Non-pigmented ciliary epithelial cell (primary cell): ENCODE results near the gene EXOC3.

Experiments used
- DNase-seq: peaks from one replicate; pipeline ENCODE4 v3.0.0-alpha.2; 2010; ENCODE audit warnings: low read depth

EXOC3 gene

DNA sequence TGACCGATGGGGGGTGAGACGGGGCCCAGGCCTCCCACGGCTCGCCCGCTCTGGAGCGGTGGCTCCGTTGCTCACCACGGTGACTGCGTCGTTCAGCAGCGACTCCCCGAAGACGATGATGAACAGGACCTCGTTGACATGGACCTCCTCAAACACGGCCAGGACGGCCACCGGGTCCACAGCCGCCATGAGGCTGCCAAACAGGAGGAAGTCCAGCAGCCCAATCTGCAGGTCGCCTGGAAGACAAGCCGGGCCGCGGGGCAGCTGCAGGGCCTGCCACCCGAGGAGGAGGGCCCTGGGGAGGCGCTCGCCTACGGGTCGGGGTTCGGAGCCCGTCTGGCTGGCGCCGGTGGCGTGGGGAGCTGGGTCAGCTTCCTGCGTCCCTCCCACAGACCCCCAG lies 45.3 kb downstream of the EXOC3 start:
- DNase-seq = no peak

DNA sequence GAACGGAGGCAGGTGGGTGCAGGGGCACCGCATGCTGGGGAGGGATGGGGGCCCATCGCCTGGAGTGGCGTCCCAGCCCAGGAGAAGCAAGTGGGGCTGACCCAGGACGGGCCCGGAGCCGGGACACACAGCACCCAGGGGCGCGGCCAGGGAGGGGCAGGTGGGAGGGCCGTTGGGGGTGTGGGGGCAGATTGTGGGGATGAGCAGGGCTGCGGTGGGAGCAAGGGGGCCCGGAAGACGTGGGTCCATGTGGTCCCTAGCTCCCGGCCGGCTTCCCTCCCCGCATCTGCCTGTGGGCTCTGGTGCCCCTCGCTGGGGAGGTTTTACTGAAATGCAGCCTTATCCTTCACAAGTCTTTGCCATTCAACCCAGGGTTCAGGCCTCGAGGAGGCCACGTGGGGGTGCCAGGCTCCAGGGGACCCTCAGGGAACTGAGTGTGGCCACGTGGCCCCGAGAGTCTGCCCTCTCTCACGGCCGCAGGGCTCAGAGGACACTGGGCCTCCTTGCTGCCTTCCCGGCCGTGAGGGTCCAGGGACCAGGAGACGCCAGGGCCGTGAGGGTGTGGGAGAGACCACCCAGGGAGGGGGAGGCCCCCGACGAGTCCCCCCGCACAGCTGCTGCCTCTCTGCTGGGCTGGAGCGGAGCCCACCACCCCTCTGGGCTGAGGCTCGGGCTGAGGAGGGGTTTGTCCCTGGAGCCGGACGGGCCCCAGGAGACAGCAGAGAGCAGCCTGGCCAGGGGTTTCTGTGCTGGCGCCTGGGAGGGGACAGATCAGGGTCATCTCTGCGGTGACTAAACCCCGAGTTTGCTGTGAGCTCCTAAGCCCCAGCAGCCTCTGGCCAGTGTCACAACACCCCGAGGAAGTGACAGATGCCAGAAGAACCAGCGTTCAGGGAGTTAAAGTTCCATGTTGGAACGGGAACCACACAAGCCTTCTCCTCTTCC lies 46.0 kb downstream of the EXOC3 start:
- DNase-seq = no peak

DNA sequence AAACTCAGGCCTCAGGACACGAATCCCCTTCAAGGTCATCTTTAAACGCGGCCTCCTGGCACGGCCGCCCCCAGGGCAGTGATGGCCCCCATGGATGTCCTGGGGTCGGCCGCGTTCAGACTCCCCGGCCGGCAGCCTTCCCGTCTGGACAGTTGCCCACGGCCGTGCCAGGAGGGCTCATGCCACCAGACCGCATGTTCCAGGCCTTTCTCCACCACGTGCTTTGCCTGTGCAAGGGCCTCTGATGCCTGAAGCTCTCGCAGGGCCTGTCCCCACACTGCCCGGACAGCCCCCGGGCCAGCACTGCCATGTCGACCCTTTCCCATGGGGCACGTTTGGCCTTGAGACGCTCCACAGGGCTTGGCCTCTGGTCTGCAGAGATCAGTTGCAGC lies 46.7 kb downstream of the EXOC3 start:
- no peak for DNase-seq

DNA sequence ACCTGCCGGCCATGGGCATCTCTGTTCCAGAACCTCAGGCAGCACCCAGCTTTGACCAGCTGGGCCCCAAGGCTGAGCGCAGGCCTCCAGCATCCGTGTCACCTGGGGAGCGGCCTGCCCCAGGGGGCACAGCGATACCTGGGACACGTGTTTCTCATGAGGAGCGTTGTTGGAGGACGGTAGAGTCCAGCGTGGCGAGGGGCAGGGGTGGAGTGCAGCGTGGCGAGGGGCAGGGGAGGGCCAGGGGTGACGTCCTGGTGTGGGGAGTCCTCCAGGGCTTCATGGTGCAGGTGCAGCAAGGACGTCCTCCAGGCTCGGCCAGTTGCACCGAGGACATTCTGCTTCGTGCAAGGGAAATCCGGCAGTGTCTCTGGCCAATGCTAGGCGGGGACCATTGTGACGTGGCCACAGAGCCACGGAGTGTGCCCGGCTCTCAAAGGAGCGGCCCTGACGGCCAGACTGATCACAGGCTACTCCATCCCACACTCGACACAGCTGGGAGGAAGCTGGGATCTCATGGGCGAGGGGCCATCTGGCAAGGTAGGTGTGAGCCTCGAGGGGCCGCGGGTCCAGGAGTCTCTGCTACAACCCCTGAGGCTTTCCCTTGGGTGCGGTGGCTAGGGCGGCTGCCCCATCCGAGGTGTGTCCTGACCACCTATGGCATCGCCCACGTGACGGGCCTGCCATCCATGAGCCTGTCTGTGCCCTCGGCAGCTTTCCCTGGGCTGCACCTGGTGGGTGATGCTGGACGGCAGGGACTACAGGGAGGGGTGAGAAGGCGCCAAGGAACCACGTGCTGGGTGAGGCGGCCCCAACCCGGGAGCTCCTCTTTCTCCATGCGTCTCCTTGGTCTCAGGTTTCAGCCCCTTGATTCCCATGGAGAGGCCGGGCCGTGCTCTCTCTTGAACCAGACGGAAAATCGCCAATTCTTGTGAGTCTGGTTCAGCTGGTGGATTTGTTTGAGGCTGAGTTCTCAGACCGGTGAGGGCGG lies 47.4 kb downstream of the EXOC3 start:
- no peak for DNase-seq

DNA sequence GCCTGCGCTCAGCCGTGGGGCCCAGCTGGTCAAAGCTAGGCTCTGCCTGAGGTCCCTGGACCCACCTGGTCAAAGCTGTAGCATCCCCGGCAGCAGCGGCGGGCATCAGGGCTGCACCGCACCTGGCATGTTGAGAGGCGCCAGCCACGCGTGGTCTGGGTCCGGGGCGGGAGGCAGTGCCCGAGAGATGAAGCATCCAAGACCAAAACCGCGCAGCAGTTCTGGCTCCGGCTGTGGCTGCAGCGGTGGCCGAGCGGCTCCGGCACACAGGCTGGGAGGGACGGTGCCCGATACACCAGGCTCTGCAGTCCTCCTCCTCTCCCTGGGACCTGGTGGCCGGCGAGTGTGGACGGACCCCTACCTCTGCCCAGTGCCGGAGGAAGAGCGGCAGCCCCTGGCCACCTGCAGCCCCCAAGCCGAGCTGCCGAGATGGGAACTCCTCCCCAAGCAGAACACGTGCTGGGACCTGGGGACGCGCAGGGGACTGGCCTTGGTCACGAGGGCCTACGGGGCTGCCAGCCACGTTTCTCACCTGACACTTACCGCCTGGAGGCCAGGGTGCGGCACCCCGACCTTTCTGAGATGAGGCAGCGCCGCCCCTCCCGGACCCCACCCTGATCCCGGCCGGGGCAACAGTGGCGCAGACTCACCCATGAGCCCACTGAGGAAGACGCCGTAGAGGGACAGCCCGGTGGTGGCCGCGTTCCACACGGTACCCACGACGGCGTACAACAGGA lies 48.3 kb downstream of the EXOC3 start:
- no peak for DNase-seq

DNA sequence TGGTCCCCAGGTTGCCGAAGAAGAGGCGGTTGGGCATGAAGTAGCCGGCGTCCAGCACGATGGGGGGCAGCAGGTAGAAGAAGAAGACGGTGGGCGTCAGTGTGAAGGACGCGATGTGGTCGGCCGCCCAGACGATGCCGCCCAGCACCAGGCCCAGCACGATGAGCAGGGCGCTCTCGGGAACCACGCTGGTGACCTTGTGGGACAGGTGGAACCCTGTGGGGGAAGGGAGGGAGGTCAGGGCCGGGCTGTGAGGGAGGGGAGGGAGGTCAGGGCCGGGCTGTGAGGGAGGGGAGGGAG lies 48.8 kb downstream of the EXOC3 start:
- DNase-seq = no peak

DNA sequence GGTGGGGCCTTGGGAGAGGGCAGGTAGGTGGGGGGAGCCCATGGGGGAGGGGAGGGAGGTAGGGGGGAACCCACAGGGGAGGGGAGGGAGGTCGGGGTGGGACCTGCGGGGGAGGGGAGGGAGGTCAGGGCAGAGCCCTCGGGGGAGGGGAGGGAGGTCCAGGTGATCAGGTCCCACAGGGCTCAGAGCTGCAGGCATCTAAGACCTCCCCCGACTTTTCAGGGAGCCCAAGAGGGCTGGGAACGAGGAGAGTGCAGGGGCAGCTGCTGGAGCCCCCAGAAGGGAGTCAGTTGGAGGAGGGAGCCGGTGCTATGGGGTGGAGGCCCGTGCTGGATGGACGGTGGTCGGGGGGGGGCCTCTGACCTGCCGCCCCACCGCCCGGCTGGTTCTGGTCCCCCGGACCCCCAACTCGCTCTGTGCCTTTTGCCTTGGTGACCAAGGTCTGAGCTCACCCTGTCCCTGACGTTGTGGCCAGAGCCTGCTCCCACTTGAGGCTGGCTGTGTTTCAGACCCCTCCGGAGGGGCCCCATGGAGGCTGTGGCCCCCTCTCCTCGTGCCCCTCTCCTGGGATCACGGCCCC lies 49.4 kb downstream of the EXOC3 start:
- DNase-seq = no peak

DNA sequence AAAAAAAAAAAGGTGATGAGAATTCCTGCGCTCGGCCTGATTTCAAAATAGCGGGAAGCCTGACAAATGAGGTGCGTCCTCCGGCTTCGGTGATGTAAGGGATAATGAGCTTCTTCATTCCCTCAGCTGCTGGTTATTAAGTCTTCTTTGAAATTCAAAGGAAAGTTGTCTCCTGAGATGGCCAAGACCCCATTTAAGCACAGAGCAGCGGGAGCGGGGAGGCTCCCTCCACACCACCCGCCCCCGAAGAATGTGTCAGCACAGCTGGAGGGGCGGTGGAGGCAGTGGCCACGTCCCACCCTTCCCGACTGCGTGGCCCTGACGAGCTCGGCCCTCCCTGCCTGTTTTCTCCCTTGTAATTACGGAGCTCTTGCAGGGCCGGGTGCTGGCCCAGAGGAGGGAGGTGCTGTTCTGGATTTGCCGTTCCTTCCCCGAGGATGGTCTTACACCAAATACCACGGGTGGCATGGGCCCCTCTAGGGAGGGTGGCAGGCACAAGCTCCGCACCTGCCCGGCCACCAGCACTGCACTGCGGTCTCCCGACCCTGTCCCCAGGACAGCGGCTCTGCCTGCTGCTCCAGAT lies 50.2 kb downstream of the EXOC3 start:
- DNase-seq = no peak

DNA sequence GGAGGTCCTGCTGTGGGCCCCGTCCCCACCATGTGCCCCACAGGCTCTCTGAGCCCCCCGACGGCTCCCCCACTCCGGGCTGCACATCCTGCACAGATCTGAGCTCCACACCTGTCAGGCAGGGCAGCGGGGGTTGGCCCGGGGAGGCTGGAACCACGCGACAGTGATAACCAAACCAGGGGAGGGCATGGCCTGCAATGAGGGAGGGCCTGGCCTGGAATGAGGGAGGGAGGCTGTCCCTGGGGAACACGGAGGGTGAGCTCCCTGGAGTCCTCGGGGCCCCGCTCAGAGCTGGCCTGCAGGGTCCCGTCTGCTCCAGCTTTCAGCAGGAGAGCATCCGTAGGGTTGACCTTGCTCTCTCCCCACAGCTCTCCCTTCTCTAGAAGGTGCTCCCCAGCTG lies 50.8 kb downstream of the EXOC3 start:
- no peak for DNase-seq

DNA sequence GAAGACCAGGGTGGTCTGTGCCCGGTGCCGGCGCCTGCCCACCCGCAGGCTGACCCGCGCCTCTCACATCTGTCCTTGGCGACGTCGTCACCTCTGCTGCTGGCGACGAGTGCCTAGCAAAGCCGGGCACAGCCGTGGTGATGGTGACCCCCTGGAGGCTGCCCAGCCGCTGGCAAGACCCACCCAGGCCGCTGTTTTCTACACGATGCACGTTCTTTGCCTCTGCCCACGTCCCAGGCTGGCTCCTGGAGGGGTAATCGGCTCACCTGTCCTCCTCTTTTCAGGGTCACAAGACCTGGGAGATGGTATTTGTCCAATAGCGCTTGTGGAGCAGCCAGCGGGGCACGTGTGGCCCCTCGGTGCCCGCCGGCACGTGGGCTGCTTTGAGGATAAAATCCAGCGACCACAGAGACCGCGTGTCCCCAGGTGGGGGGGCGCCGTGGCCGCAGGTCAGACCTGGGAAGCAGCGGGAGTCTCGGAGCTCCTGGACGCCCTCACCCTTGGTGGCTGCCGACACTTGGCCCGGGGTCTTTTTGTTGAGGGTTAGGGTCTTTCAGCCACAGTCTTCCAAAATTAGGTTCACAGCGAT lies 51.8 kb downstream of the EXOC3 start:
- no peak for DNase-seq

DNA sequence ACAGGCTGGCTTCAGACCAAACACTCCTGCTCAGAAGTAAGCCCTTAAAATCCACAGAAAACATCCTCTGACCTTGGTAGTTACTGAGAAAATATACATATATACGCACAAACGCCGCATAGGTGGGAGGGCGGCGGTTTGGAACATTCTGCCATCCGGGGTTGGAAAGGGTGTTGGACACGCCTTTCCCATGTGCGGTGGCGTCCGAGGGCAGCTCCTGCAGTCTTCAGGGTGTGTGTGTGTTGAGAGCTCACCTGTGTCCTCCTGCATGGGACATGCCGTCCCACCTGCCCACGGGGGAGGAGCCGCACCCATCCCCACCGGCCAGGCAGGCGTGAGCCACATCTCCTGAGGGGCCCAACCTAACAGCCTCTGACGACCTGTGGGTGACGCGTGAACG lies 53.1 kb downstream of the EXOC3 start:
- DNase-seq = no peak

DNA sequence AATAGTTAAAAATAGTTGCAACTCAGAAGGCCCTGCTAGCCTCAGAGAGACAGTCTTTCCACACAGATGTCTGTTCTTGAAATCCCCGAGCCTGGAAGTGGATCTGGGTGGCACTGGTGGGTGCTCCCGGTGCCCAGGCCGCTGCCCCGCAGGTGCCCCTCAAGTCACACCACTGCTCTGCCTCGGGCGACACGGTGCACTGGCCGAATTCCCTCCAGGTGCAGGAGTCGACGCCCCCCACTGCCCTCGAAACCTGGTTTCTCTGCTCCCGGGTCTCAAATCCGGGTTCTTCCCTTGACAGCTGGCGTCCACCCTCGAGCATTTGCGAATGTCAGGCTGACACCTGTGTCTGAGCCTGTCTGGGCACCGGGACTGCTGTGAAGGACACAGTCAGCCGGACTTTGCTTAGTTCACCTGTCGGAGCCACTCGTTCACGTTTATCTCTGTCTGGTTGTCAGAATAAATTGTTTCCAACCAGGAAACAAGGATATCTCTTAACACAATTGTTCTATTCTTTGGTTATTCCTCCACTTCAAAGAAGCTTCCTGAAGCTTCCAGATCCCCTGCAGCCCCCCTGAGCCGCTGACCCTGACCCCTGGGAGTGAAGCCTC lies 54.2 kb downstream of the EXOC3 start:
- DNase-seq = no peak

DNA sequence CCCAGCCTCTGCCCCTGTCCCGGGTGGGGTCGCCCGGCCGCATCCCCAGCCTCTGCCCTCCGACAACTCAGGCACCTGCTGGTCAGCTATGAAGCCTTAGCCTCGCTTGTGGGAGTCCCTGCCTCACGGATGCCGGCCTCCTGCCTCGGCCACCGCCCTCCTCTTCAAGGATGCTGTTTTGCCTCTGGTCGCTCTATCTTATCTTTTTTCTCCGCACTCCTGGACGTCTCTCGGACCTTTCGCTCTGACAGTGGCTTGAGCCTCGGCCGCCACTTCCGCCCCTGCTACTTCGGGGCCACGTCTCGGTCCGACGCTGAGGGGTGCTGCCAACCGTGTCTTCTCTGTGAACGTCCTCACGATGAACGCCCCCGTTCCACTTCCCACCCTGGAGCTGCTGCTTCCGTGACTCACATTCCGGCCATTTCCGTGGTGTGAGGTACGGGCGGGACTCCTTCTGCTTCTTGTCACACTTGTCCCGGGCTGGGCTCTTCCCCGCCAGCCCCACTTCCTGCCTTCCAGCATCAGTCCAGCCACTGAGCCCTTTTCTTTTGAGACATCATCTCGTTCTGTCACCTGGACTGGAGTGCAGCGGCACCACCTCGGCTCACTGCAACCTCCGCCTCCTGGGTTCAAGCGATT lies 55.0 kb downstream of the EXOC3 start:
- DNase-seq = no peak

DNA sequence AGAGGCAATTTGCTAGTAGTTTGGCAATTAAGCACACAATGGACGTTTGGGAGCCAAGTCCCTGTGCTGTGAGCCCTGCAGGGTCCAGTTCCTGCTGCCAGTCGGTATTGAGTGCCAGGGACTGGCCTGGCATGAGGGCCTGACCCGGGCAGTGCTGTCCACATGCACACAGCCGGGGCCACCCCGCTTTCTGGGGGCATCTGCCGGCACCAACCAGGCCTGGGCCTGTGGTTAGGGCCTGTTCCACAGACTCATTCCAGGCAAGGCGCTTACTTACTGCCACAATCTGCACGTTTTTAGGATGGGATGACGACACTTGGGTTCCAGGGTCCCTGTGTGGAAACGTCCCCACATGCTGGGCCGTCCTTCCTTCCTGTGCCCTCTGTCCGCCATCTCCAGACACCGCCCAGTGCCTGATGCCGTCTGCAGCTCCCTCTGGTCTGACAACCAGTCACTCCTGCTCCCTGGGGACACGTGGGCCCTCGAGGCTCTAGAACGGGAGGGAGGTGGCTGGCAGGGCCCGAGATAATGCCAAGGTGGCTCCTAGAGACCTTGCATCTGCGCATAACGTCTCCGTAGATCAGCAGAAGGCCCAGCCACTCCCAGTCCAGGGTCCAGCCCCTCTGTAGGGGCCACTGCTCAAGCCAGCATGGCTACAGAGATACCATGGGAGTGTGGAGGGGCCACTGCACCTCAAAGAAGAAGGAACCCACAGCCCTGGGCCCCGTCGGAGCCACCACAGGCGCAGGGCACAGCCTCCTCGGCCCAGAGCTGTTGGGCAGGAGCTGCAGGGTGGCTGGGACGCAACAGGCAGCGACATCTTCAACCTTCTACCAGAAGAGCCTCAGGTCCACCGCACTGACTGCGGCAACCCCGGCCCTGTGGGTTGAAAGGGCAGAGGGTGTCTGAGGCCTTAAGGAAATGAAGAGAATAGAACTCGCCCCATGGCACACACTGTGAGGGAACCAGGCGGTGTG lies 56.5 kb downstream of the EXOC3 start:
- no peak for DNase-seq

DNA sequence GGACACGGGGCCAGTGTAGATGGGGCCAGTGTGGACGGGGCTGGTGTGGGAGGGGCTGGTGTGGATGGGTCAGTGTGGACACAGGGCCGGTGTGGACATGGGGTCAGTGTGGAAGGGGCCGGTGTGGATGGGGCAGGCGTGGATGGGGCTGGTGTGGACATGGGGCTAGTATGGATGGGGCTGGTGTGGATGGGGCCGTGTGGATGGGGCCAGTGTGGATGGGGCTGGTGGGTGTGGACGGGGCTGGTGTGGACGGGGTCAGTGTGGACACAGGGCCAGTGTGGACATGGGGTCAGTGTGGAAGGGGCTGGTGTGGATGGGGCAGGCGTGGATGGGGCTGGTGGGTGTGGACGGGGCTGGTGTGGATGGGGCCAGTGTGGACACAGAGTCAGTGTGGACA lies 57.5 kb downstream of the EXOC3 start:
- no peak for DNase-seq

DNA sequence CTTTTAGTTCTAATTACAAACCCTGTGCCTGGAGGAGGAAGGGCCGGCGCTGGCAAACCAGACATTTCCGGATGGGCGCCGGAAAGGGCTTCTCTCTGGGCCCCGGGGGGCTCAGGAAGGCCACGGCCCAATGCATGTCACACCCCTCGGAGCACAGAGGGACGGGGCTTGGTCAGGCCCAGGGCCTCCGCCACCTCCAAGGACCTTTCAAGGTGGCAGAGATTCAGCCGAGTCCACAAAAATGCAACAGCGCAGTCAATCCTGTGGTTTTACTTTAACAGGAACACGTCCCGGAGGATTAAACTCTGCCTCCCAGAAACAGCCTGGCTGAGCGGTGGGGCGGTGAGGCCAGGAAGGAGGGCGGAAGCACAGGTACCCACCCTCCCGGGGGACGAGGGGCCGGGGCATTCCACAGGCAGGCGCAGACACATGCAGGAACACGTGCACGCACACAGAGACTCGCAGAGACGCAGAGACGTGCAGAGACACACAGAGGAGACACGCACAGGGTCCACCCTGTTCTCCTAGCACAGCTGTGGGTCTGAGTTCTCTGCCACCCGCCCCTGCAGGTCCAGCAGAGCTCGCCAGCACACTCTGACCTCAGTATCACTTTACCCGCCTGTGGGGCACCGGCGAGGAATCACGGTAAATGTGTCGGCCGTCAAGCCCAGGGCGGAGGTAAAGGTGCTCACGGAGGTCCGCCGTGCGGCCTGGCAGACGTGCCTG lies 58.3 kb downstream of the EXOC3 start:
- DNase-seq = no peak

DNA sequence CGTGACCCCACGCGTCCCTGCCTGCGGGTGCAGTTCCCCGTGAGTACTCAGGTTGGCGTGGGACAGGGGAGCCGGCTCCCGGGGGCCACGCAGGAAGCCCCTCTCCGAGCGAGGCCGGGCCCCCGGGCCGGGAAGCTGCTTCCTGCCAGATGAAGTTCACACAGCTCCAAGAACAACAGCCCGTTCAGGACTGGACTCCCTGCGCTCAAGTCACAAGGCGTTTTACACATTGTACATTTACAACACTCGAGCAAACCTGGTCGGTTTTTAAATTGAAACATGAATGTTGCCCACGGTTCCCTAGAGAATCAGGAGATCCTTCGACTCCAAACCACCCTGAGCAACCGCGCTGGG lies 58.8 kb downstream of the EXOC3 start:
- DNase-seq = no peak

DNA sequence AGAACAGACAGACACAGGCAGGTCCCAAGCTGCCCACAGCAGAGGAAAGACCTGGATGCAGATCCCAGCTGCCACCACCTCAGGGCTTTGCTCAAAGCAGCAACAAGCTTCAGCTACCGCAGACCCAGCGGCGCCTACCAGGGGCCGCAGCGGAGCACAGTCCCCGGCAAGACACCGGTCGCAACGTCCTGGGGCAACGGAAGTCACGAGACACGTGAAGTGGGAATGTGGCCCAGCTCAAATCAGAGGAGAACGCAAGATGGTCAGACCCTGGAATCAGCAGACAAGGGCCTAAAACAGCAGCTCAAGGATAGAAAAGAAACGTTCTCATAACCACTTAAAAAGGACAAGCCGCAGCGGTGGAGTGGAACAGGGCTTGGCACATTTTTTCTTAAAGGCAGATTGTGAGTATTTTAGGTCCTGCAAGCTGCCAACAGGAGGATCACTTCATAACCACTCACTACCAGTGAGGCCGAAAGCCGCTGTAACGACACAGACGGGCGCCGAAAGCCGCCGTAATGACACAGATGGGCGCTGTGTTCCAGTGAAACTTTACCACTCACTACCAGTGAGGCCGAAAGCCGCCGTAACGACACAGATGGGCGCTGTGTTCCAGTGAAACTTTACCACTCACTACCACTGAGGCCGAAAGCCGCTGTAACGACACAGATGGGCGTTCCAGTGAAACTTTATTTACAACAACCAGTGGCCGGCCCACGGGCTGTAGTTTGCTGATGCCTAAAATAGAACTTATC lies 59.5 kb downstream of the EXOC3 start:
- no peak for DNase-seq
